ENCODE measurements around the gene CR1L.

DNA sequence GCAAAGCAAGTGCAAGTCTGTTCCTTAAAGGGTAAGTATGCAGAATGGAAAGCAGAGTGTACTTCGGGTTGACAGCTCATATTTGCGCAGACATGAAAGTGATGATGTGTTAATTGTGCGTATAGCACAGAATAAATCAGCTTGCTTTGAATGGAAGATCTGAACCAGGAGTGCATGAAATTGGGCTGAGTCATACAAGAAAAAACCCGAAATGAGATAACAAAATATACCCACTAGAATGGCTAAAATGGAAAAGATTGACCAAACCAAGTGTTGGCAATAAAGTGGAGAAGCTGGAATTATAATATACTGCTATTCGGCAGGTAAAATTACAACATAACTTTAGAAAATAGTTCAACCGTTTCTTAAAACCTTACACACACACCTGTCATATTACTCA is 28.5 kb downstream of the CR1L start:
- TF ChIP-seq ZBTB10 (tag by site-specific recombination; IDR thresholded peaks at IDR 0.05): no peak
- TF ChIP-seq CTCF (tag by site-specific recombination; IDR thresholded peaks at IDR 0.05): no peak
- no peak for TF ChIP-seq BCL11A (tag by site-specific recombination; IDR thresholded peaks at IDR 0.05; ENCODE audit: low read depth)
- no peak for TF ChIP-seq ZNF214 (tag by site-specific recombination; IDR thresholded peaks at IDR 0.05; ENCODE audit: borderline replicate concordance)
- no peak for TF ChIP-seq ZNF514 (tag by site-specific recombination; IDR thresholded peaks at IDR 0.05)
- TF ChIP-seq, protein P1, sequence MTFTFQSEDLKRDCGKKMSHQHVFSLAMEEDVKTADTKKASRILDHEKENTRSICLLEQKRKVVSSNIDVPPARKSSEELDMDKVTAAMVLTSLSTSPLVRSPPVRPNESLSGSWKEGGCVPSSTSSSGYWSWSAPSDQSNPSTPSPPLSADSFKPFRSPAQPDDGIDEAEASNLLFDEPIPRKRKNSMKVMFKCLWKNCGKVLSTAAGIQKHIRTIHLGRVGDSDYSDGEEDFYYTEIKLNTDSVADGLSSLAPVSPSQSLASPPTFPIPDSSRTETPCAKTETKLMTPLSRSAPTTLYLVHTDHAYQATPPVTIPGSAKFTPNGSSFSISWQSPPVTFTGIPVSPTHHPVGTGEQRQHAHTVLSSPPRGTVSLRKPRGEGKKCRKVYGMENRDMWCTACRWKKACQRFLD (tag by site-specific recombination; IDR thresholded peaks at IDR 0.05): no peak
- TF ChIP-seq SP3 (tag by site-specific recombination; IDR thresholded peaks at IDR 0.05): no peak
- TF ChIP-seq, protein P2, sequence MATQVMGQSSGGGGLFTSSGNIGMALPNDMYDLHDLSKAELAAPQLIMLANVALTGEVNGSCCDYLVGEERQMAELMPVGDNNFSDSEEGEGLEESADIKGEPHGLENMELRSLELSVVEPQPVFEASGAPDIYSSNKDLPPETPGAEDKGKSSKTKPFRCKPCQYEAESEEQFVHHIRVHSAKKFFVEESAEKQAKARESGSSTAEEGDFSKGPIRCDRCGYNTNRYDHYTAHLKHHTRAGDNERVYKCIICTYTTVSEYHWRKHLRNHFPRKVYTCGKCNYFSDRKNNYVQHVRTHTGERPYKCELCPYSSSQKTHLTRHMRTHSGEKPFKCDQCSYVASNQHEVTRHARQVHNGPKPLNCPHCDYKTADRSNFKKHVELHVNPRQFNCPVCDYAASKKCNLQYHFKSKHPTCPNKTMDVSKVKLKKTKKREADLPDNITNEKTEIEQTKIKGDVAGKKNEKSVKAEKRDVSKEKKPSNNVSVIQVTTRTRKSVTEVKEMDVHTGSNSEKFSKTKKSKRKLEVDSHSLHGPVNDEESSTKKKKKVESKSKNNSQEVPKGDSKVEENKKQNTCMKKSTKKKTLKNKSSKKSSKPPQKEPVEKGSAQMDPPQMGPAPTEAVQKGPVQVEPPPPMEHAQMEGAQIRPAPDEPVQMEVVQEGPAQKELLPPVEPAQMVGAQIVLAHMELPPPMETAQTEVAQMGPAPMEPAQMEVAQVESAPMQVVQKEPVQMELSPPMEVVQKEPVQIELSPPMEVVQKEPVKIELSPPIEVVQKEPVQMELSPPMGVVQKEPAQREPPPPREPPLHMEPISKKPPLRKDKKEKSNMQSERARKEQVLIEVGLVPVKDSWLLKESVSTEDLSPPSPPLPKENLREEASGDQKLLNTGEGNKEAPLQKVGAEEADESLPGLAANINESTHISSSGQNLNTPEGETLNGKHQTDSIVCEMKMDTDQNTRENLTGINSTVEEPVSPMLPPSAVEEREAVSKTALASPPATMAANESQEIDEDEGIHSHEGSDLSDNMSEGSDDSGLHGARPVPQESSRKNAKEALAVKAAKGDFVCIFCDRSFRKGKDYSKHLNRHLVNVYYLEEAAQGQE (tag by site-specific recombination; IDR thresholded peaks at IDR 0.05): no peak
